GM12892 (cell line): Measurements from ENCODE around the gene BUB1B.

ENCODE experiments used
- POLR2A ChIP-seq: IDR thresholded peaks from 2 replicates; pipeline ENCODE4 v1.6.1; 2011; ENCODE audit warnings: low read depth, low read length, control low read depth
- POLR2AphosphoS5 ChIP-seq: IDR thresholded peaks from 2 replicates; pipeline ENCODE4 v1.6.1; 2011; ENCODE audit warnings: low read depth, low read length, control low read depth
- TAF1 ChIP-seq: IDR thresholded peaks from 2 replicates; pipeline ENCODE4 v1.6.1; 2011; ENCODE audit warnings: low read depth, mild to moderate bottlenecking, control low read depth, low read length, borderline replicate concordance

GRCh38 chr15:40121911-40122638 is 38.8 kb upstream of the BUB1B start:
- no peak for TF ChIP-seq POLR2A
- no peak for TF ChIP-seq POLR2AphosphoS5
- no peak for TF ChIP-seq TAF1
